Measurements from ENCODE around the gene ACOXL. TPM values are rescaled to one million over a fixed set of nuclear protein-coding genes. Genes with fewer than 3 reads are reported as not detected.
A peak's percentile ranks its signal among the peaks of the same experiment; 100 is the strongest.

The ACOXL gene
- total RNA-seq, 1 experiment from 2014 or later = not detected

DNA sequence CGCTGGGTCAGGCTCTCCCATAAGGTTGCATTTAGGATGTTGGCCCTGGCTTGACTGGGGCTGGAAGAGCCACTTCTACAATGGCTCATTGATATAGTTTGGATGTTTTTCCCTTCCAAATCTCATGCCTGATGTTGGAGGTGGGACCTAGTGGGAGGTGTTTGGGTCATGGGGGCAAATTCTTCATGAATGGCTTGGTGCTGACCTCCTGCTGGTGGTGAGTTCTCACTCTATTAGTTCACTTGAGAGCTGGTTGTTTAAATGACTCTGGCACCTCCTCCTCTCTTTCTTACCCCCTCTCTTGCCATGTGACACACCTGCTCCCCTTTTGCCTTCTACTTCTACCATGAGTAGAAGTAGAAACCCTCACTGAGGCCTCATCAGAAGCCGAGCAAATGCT is 20.5 kb downstream of the ACOXL start:
- no peaks in the 10 kb centered on the region for H3K79me2 ChIP-seq (ENCODE audit: low read length)
- H4K20me1 ChIP-seq (ENCODE audit: insufficient read depth, low read depth, low read length) = no peaks in the 10 kb centered on the region; the same call in 1 of the 2 replicates
- H3K4me3 ChIP-seq (ENCODE audit: low read length) = no peak overlapping the region
- no peak overlapping the region for H3K9ac ChIP-seq (ENCODE audit: low read length)
- no peak overlapping the region for H3K4me2 ChIP-seq (ENCODE audit: low read depth, low read length, poor library complexity, severe bottlenecking)
- no peak for DNase-seq
- H3K9me2 ChIP-seq (replicated peaks; ENCODE audit: insufficient read depth, low read length) = no peaks in the 10 kb centered on the region
- H3K9me3 ChIP-seq (ENCODE audit: low read length) = no peaks in the 10 kb centered on the region
- H3K27ac ChIP-seq (ENCODE audit: low read length) = no peak overlapping the region
- peaks cover 10% of the 10 kb centered on the region for H3K4me1 ChIP-seq (ENCODE audit: low read length)
- H3K36me3 ChIP-seq (ENCODE audit: insufficient read depth, low read length) = no peaks in the 10 kb centered on the region
- H3K27me3 ChIP-seq (ENCODE audit: low read length) = no peaks in the 10 kb centered on the region
- no peak overlapping the region for H2AFZ ChIP-seq (ENCODE audit: low read length)

DNA sequence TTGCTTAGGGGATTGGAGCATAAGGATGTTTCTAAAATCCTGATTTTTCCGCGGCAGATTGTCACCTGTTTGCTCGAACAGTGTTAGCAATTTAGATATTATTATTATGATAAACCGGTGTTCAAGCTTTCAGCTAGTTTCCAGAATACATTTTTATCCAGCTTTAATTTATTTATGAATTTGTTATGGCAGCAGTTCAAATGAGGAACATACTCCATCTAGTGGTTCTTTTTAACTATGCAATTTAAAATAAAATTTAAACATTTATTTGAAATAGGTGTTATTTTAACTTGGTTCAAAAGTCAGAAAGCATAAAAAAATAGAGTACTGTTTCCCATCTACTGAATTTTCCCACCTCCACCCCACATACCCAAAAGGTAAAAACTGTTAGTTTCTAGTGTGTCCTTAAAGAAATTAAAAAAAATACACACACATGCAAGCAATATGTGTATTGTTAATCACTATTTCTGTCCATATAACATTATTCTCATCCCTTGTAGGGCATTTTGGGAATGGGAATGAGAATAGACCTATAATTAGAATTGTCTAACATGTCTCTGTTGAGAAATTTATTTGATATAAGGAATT is 23.2 kb downstream of the ACOXL start:
- H4K20me1 ChIP-seq (ENCODE audit: insufficient read depth, low read depth, low read length) = no peaks in the 10 kb centered on the region
- H3K4me3 ChIP-seq (ENCODE audit: low read length) = no peak overlapping the region
- no peaks in the 10 kb centered on the region for H3K27me3 ChIP-seq (ENCODE audit: low read length)
- no peak overlapping the region for H2AFZ ChIP-seq (ENCODE audit: low read length)
- H3K4me2 ChIP-seq (ENCODE audit: low read depth, low read length, poor library complexity, severe bottlenecking) = no peak overlapping the region
- H3K9me3 ChIP-seq (ENCODE audit: low read length) = no peaks in the 10 kb centered on the region
- no peaks in the 10 kb centered on the region for H3K79me2 ChIP-seq (ENCODE audit: low read length)
- H3K9me2 ChIP-seq (replicated peaks; ENCODE audit: insufficient read depth, low read length) = no peaks in the 10 kb centered on the region
- no peak overlapping the region for H3K9ac ChIP-seq (ENCODE audit: low read length)
- no peaks in the 10 kb centered on the region for H3K36me3 ChIP-seq (ENCODE audit: insufficient read depth, low read length)
- no peaks in the 10 kb centered on the region for H3K4me1 ChIP-seq (ENCODE audit: low read length)
- peak; percentile 66 for DNase-seq
- no peak overlapping the region for H3K27ac ChIP-seq (ENCODE audit: low read length)

DNA sequence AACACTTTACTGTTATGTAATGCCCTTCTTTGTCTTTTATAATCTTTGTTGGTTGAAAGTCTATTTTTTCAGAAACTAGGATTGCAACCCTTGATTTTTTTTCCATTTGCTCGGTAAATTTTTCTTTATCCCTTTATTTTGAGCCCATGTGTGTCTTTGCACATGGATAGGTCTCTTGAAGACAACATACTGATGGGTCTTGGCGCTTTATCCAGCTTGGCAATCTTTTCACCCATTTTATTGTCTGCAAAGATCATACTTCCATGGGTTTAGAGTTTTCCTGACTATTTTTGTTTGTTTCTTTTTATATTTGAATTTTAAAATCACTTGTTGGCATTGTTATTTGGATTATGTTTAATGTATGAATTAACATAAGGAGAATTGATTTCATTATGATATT is 27.0 kb downstream of the ACOXL start:
- Histone ChIP-seq H3K79me2 (ENCODE audit: low read length) (no peaks in the 10 kb centered on the region), H3K9me3 (ENCODE audit: low read length) (no peaks in the 10 kb centered on the region), H3K4me3 (ENCODE audit: low read length) (no peak overlapping the region), H3K27me3 (ENCODE audit: low read length) (no peaks in the 10 kb centered on the region), H3K4me1 (ENCODE audit: low read length) (no peaks in the 10 kb centered on the region), H2AFZ (ENCODE audit: low read length) (no peak overlapping the region), H3K4me2 (ENCODE audit: low read depth, low read length, poor library complexity, severe bottlenecking) (no peak overlapping the region), H3K27ac (ENCODE audit: low read length) (no peak overlapping the region), H3K36me3 (ENCODE audit: insufficient read depth, low read length) (no peaks in the 10 kb centered on the region), H3K9ac (ENCODE audit: low read length) (no peak overlapping the region), H4K20me1 (ENCODE audit: insufficient read depth, low read depth, low read length) (no peaks in the 10 kb centered on the region), H3K9me2 (replicated peaks; ENCODE audit: insufficient read depth, low read length) (no peaks in the 10 kb centered on the region)
- DNase-seq = no peak

DNA sequence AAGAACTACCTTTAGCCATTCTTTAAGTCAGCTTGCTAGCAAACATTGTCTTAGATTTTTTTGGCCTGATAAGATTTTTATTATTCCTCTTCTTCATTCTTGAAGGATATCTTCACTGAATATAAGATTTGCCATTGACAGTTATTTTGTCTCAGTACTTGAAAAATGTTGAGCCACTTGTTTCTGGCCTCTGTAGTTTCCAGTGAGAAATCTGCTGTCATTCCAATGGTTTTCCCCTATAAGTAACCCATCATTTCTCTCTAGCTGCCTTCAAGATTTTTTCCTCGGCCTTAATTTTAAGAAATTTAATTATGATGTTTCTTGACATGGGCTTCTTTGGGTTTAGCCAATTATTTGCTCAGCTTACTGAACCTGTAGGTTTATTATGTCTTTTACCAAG is 32.6 kb downstream of the ACOXL start:
- Histone ChIP-seq H3K27ac (ENCODE audit: low read length) (no peak overlapping the region), H3K9me3 (ENCODE audit: low read length) (no peaks in the 10 kb centered on the region), H3K27me3 (ENCODE audit: low read length) (no peaks in the 10 kb centered on the region), H3K4me2 (ENCODE audit: low read depth, low read length, poor library complexity, severe bottlenecking) (no peak overlapping the region), H3K36me3 (ENCODE audit: insufficient read depth, low read length) (no peaks in the 10 kb centered on the region), H3K9ac (ENCODE audit: low read length) (no peak overlapping the region), H3K9me2 (replicated peaks; ENCODE audit: insufficient read depth, low read length) (no peaks in the 10 kb centered on the region), H4K20me1 (ENCODE audit: insufficient read depth, low read depth, low read length) (no peaks in the 10 kb centered on the region), H3K79me2 (ENCODE audit: low read length) (no peaks in the 10 kb centered on the region), H3K4me3 (ENCODE audit: low read length) (no peak overlapping the region), H2AFZ (ENCODE audit: low read length) (no peak overlapping the region), H3K4me1 (ENCODE audit: low read length) (no peaks in the 10 kb centered on the region)
- DNase-seq = no peak

DNA sequence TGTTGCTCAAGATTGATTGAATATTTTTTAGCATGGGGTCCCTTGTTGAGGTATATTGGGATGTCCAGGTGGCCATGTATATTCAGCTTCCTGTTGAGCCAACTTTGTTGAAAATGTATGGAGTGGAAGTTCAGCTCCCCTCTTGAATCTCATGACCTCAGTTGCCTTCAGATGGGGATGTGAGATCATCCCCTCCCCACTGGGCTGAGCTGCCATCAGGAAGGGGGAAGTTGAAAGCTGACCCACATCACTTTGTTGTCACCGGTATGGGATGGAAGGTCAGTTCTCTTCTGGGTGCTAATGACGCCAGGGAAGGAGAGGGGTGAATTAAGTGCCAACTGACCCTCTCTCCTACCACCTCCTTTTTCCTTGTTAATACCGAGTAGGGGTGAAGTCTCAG is 33.9 kb downstream of the ACOXL start:
- H3K36me3 ChIP-seq (ENCODE audit: insufficient read depth, low read length) = no peaks in the 10 kb centered on the region
- H3K4me1 ChIP-seq (ENCODE audit: low read length) = no peaks in the 10 kb centered on the region
- no peaks in the 10 kb centered on the region for H3K79me2 ChIP-seq (ENCODE audit: low read length)
- no peaks in the 10 kb centered on the region for H3K27me3 ChIP-seq (ENCODE audit: low read length)
- H2AFZ ChIP-seq (ENCODE audit: low read length) = no peak overlapping the region
- no peaks in the 10 kb centered on the region for H4K20me1 ChIP-seq (ENCODE audit: insufficient read depth, low read depth, low read length)
- no peak for DNase-seq
- no peak overlapping the region for H3K27ac ChIP-seq (ENCODE audit: low read length)
- H3K9me3 ChIP-seq (ENCODE audit: low read length) = no peaks in the 10 kb centered on the region
- H3K9me2 ChIP-seq (replicated peaks; ENCODE audit: insufficient read depth, low read length) = no peaks in the 10 kb centered on the region
- H3K4me3 ChIP-seq (ENCODE audit: low read length) = no peak overlapping the region
- no peak overlapping the region for H3K4me2 ChIP-seq (ENCODE audit: low read depth, low read length, poor library complexity, severe bottlenecking)
- no peak overlapping the region for H3K9ac ChIP-seq (ENCODE audit: low read length)

DNA sequence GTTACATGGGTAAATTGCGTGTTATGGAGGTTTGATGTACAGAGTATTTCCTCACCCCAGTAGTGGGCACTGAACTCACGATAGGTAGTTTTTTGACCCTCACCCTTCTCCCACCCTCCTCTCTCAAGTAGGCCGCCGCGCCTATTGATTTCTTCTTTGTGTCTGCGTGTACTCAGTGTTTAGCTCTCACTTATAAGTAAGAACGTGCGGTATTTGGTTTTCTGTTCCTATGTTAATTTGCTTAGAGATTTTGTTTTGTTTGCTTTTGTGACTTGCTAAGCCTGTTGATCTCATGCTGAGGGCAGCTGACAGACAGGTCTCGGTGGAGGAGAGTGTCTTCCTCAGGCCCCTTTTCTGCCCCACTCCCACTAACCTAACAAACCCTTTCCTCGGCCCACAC is 36.2 kb downstream of the ACOXL start:
- Histone ChIP-seq H3K27me3 (ENCODE audit: low read length) (no peaks in the 10 kb centered on the region), H3K4me1 (ENCODE audit: low read length) (no peaks in the 10 kb centered on the region), H3K9me2 (replicated peaks; ENCODE audit: insufficient read depth, low read length) (no peaks in the 10 kb centered on the region), H3K9me3 (ENCODE audit: low read length) (no peaks in the 10 kb centered on the region), H4K20me1 (ENCODE audit: insufficient read depth, low read depth, low read length) (no peaks in the 10 kb centered on the region), H2AFZ (ENCODE audit: low read length) (no peak overlapping the region), H3K36me3 (ENCODE audit: insufficient read depth, low read length) (no peaks in the 10 kb centered on the region), H3K79me2 (ENCODE audit: low read length) (no peaks in the 10 kb centered on the region), H3K4me3 (ENCODE audit: low read length) (no peak overlapping the region), H3K27ac (ENCODE audit: low read length) (no peak overlapping the region), H3K4me2 (ENCODE audit: low read depth, low read length, poor library complexity, severe bottlenecking) (no peak overlapping the region), H3K9ac (ENCODE audit: low read length) (no peak overlapping the region)
- DNase-seq = no peak

DNA sequence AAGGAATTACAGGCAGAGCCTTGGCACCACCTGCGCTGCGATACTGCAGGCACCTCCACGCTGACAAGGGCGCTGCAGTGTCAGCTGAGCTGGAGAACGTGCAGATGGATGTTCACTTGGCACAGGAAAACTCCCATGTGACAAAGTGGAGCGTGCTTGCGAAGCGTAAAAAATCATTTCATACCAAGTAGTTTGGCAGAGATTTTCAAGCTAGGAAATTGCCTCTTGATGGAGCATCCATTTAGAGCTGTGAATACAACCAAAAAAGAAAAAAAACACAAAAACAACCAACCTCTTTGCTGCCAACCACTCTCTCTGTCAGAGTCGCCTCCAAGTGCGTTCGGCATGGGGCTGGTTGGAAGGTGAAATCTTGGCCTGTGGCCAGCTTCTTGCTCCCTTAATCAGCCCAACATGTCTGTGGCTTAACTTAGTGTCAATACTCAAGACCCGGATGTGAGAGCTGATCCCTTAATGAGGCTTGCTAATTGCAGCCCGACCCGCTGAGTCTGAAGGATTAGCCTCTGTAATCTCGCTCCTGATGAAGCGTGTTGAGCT is 38.1 kb downstream of the ACOXL start:
- H3K4me1 ChIP-seq (ENCODE audit: low read length) = no peaks in the 10 kb centered on the region
- no peaks in the 10 kb centered on the region for H3K9me3 ChIP-seq (ENCODE audit: low read length)
- no peak overlapping the region for H3K9ac ChIP-seq (ENCODE audit: low read length)
- H4K20me1 ChIP-seq (ENCODE audit: insufficient read depth, low read depth, low read length) = no peaks in the 10 kb centered on the region
- H3K79me2 ChIP-seq (ENCODE audit: low read length) = no peaks in the 10 kb centered on the region
- no peaks in the 10 kb centered on the region for H3K27me3 ChIP-seq (ENCODE audit: low read length)
- H2AFZ ChIP-seq (ENCODE audit: low read length) = no peak overlapping the region
- H3K9me2 ChIP-seq (replicated peaks; ENCODE audit: insufficient read depth, low read length) = no peaks in the 10 kb centered on the region
- DNase-seq = no peak
- H3K36me3 ChIP-seq (ENCODE audit: insufficient read depth, low read length) = no peaks in the 10 kb centered on the region
- H3K27ac ChIP-seq (ENCODE audit: low read length) = no peak overlapping the region
- no peak overlapping the region for H3K4me2 ChIP-seq (ENCODE audit: low read depth, low read length, poor library complexity, severe bottlenecking)
- H3K4me3 ChIP-seq (ENCODE audit: low read length) = no peak overlapping the region

DNA sequence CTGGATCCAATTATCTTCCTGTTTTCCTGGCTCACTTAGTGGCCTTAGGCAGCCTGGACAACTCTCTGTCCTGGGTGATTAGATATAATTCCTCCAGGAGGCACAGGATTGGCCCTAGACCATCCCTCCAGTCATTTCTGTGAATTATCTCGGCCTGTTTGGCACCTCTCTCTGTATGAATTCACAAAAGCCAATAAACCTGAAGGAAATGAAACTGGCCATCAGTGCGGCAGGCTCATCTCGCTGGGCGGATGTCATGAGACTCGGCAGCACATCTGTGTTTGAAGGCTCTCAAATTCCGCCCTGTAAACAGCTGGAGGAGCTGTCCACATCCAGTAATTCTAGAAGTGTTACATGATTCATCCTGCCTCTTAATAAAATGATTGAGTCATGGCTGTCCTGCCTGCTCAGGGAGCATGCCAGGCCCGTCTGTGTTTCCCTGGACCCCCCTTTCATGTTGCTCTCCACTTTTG is 38.6 kb downstream of the ACOXL start:
- no peaks in the 10 kb centered on the region for H3K4me1 ChIP-seq (ENCODE audit: low read length)
- H4K20me1 ChIP-seq (ENCODE audit: insufficient read depth, low read depth, low read length) = no peaks in the 10 kb centered on the region
- DNase-seq = no peak
- H3K36me3 ChIP-seq (ENCODE audit: insufficient read depth, low read length) = no peaks in the 10 kb centered on the region
- H3K9me3 ChIP-seq (ENCODE audit: low read length) = no peaks in the 10 kb centered on the region
- no peak overlapping the region for H3K9ac ChIP-seq (ENCODE audit: low read length)
- no peaks in the 10 kb centered on the region for H3K9me2 ChIP-seq (replicated peaks; ENCODE audit: insufficient read depth, low read length)
- H2AFZ ChIP-seq (ENCODE audit: low read length) = no peak overlapping the region
- no peaks in the 10 kb centered on the region for H3K27me3 ChIP-seq (ENCODE audit: low read length)
- H3K4me2 ChIP-seq (ENCODE audit: low read depth, low read length, poor library complexity, severe bottlenecking) = no peak overlapping the region
- no peak overlapping the region for H3K4me3 ChIP-seq (ENCODE audit: low read length)
- no peaks in the 10 kb centered on the region for H3K79me2 ChIP-seq (ENCODE audit: low read length)
- H3K27ac ChIP-seq (ENCODE audit: low read length) = no peak overlapping the region
